Measurements from ENCODE around the gene RPS6KL1. TPM values are rescaled to one million over a fixed set of nuclear protein-coding genes. Genes with fewer than 3 reads are reported as not detected.

RPS6KL1 gene
- total RNA-seq, 1 donor from 2014 or later, result 10.8 TPM

DNA sequence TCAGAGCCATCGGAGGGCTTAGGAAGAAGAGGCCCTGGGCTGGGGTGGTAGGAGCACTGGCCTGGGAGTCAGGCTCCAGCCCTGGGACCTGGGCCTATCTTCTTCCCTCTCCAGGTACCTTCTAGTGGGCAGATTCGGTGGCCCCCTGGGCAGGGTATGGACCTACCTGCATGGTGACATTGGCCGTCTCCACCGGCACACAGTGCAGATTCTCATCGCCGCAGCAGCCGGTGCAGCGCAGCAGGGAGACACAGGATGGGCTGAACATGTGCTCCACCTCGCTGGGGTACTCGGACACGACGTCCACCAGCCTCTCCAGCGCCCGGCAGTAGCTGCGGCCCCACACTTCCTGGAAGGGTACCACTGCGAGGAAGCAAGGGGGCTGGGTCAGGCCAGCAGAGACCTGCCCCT lies 26.1 kb upstream of the RPS6KL1 start:
- Mint-ChIP-seq H3K4me3 (ENCODE audit: low read depth) (no peak overlapping the region), H3K36me3 (ENCODE audit: low read depth) (no peaks in the 10 kb centered on the region)
- DNase-seq (ENCODE audit: low spot score), result no peak

DNA sequence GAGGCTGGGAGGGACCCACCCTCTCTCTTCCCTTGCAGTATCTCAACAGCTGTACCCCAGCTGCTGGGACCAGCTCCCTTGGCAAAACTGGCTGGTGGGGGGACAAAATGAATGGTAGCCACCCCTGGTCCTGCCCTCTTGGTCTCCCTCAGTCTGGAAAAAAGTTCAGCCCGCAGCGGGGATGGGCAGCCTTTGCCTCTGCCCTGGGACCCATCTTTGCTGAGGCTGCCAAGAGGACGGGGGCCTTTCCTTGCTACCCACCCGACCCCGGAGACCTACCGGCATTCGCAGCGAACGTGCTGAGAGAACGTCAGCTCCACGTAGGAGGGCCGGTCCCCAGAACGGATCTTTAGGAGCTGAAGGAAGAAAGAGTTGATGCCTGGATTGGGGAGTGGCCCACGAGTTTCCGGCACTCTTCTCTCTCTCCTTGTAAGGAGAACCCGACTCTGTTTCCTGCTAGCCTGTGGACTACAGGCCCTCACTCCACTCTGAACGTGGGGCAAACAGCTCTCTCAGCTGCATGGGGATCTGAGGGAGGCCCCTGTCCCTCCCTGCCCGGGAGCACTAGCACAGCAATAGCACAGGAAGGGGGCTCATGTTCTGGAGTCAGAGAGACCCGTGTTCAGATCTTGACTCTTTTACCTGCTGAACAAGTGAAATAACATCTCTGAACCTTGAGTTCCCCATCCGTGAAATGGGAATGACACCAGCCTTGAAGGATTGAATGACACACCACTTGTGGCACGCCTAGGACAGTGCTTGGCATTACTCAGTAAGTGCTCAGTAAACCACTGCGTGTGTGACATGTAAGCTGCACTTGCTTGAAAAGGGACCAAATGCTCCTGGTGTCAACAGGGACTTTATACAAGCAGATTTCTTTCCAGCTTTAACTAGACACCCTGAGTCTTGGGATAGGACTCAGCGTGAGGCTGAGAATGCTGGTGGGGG lies 25.4 kb upstream of the RPS6KL1 start:
- peaks cover 6% of the 10 kb centered on the region for H3K4me1 Mint-ChIP-seq (ENCODE audit: low read depth)
- intact Hi-C loops (cut with micrococcal nuclease), result loop anchor here (5.0 to 10.0 kb wide), 2 partner anchors 54 to 356 kb away; partner anchors contain the start of gene EIF2B2
- no peak overlapping the region for H3K4me3 Mint-ChIP-seq (ENCODE audit: low read depth)
- H3K27me3 Mint-ChIP-seq (ENCODE audit: low read depth), result no peaks in the 10 kb centered on the region
- no peak overlapping the region for H3K27ac Mint-ChIP-seq
- H3K9me3 Mint-ChIP-seq, result no peaks in the 10 kb centered on the region
- no peaks in the 10 kb centered on the region for H3K36me3 Mint-ChIP-seq (ENCODE audit: low read depth)
- no peak for DNase-seq (ENCODE audit: low spot score)

More for the DNA sequence above, 26.1 kb upstream of the RPS6KL1 start:
- Mint-ChIP-seq H3K9me3 (no peaks in the 10 kb centered on the region), H3K27me3 (ENCODE audit: low read depth) (no peaks in the 10 kb centered on the region), H3K4me1 (ENCODE audit: low read depth) (peaks cover 6% of the 10 kb centered on the region), H3K27ac (no peak overlapping the region)
- intact Hi-C loops (cut with micrococcal nuclease), result loop anchor here (5.0 to 10.0 kb wide), 2 partner anchors 53 to 356 kb away; partner anchors contain the start of gene EIF2B2

DNA sequence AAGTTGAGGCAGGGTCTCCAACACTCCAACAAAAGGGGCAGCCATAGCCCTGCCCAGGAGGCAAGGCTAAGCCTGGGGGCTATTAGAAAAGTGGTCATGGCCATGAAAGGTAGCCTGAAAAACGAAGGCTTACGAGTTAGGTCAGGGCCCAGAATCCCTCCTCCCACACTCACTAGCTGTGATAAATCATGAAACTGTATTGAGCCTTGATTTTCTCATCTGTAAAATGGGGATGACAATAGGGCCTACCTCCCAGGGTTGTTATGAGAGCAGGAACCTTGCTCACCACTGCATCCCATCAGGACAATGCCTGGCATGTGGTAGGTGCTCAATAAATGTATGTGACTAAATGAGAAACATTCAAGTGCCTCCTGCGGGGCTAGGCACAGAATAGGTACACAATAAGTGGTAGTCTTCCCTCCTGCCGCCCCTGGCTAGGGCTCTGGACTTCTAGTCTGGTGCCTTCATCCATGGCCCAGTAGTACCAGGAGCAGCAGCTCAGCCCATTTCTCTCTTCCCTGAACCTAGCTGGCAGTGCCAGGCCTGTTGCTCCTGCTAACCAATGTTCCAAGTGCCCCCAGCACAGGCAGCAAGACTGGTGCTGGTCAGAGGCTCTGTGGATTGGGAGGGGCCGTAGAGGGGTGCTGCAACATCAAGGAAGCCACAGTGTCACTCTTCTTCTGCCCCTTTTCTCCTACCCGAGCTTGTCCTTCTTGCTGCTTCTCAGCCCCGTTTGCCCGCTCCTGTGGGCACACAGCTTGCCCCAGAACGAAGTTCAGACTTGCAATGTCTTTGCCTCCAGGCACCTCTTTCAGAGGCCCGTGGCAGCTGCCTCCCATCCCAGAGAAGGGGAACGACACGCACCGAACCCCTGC lies 24.5 kb upstream of the RPS6KL1 start:
- peaks cover 11% of the 10 kb centered on the region for H3K4me1 Mint-ChIP-seq (ENCODE audit: low read depth)
- H3K9me3 Mint-ChIP-seq, result no peaks in the 10 kb centered on the region
- H3K36me3 Mint-ChIP-seq (ENCODE audit: low read depth), result no peaks in the 10 kb centered on the region
- no peak overlapping the region for H3K27ac Mint-ChIP-seq
- intact Hi-C loops (cut with micrococcal nuclease), result loop anchor here (5.0 to 10.0 kb wide), 2 partner anchors 55 to 357 kb away; partner anchors contain the start of gene EIF2B2
- no peak overlapping the region for H3K4me3 Mint-ChIP-seq (ENCODE audit: low read depth)
- no peak for DNase-seq (ENCODE audit: low spot score)
- H3K27me3 Mint-ChIP-seq (ENCODE audit: low read depth), result no peaks in the 10 kb centered on the region

DNA sequence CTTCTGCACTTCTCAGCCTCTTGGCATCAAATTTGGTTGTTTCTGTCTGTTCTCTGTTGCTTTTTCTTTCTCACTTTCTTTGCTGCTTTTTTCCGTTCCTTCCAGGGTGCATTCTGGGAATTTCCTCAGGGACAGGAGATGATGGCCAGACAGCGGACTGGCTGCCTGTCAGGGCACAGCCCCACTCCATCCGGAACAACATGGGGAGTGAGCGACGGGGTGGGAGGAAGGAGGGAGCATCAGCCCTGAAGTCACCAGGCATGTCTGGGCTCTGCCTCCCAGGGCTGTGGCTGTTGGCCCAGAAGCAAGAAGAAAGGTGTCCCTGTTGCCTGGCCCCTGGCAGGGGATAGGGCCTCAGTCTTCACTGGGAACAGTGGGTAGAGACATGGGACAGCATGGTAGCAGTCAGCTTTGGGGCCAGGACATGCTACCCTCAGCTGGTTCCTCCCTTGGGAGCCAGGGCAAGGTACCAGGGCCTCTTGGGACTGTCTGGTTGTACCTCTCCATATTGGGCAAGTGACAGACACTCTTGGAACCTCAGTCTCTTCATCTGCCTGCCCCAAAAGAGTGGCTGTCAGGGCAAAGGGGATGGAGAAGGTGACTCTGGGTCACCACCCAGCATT lies 23.7 kb upstream of the RPS6KL1 start:
- no peak for DNase-seq (ENCODE audit: low spot score)
- intact Hi-C loops (cut with micrococcal nuclease), result loop anchor here (5.0 to 10.0 kb wide), 2 partner anchors 56 to 358 kb away; partner anchors contain the start of gene EIF2B2
- Mint-ChIP-seq H3K4me1 (ENCODE audit: low read depth) (peaks cover 16% of the 10 kb centered on the region), H3K27me3 (ENCODE audit: low read depth) (no peaks in the 10 kb centered on the region), H3K9me3 (no peaks in the 10 kb centered on the region), H3K36me3 (ENCODE audit: low read depth) (no peaks in the 10 kb centered on the region), H3K4me3 (ENCODE audit: low read depth) (no peak overlapping the region), H3K27ac (no peak overlapping the region)

DNA sequence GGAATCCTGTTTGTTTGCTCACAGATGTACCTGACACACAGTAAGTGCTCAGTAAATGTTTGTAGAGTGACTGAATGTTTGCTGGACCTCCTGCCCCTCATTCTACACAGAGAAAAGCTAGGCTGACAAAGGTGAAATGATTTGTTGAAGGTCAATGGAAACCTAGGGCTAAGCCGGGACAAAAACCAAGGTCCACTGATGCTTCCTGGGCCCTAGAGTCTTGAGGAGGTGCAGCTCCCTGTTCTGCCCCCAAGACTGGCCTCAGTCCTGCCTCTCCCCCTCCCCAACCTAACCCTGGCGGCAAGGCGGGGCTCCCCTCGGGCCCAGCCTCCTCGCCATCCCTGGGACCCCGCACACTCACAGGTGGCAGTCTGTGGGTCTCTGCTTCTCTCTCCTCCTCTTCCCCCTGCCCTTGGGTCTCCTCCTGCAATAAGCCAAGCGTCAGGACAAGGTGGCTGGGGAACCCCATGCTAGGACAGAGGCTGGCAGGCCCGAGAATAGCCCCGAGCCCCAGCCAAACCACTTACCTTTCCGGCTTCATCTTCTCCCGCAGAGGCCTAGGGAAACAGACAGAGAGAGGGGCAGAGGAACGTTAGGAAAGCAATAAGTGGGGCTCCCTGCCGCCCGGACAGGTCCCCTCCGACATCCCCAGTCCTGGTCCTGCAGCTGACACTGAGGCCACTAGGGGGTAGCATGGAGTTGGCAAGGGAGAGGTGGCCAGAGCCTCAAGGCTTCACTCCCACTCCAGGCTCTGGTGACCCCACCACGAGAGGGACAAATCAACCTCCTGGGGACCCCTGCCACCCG lies 23.0 kb upstream of the RPS6KL1 start:
- H3K4me1 Mint-ChIP-seq (ENCODE audit: low read depth), result peaks cover 23% of the 10 kb centered on the region
- H3K27me3 Mint-ChIP-seq (ENCODE audit: low read depth), result no peaks in the 10 kb centered on the region
- intact Hi-C loops (cut with micrococcal nuclease), result loop anchor here (1.0 to 10.0 kb wide), 3 partner anchors 56 to 359 kb away; partner anchors contain the start of gene EIF2B2
- H3K27ac Mint-ChIP-seq, result no peak overlapping the region
- DNase-seq (ENCODE audit: low spot score), result peak; percentile 63
- H3K36me3 Mint-ChIP-seq (ENCODE audit: low read depth), result no peaks in the 10 kb centered on the region
- no peak overlapping the region for H3K4me3 Mint-ChIP-seq (ENCODE audit: low read depth)
- no peaks in the 10 kb centered on the region for H3K9me3 Mint-ChIP-seq

DNA sequence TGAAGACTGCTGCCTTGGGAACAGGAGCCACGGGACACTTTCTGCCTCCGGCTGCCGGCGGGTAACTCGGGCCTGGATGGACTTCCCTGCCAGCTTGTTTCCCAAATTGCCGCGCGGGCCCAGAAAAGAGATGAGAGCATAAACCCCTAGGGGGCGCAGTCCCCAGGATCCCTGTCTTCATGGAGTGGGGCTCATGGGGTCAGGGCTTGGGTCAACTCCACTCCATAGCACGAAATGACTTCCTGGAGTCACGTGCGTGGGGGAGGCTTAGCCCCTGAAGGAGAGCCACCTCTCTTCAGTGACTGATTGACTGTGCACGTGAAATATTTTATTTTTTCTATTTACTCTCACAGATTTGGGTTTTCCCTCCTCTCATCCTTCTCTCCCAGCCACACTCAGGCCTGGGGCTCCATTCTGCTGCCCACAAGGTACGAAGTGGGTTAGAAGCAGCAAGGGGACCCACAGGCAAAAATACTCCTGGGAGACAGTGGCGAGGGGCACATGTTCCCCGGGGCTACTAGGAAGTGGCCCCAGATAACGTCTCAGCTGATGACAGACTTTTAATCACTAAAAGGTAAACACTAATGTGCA lies 22.3 kb upstream of the RPS6KL1 start:
- no peak for DNase-seq (ENCODE audit: low spot score)
- Mint-ChIP-seq H3K4me1 (ENCODE audit: low read depth) (peaks cover 25% of the 10 kb centered on the region), H3K36me3 (ENCODE audit: low read depth) (no peaks in the 10 kb centered on the region), H3K27ac (no peak overlapping the region), H3K4me3 (ENCODE audit: low read depth) (no peak overlapping the region), H3K9me3 (no peaks in the 10 kb centered on the region), H3K27me3 (ENCODE audit: low read depth) (no peaks in the 10 kb centered on the region)
- intact Hi-C loops (cut with micrococcal nuclease), result loop anchor here (1.0 to 10.0 kb wide), 3 partner anchors 57 to 359 kb away; partner anchors contain the start of gene EIF2B2

DNA sequence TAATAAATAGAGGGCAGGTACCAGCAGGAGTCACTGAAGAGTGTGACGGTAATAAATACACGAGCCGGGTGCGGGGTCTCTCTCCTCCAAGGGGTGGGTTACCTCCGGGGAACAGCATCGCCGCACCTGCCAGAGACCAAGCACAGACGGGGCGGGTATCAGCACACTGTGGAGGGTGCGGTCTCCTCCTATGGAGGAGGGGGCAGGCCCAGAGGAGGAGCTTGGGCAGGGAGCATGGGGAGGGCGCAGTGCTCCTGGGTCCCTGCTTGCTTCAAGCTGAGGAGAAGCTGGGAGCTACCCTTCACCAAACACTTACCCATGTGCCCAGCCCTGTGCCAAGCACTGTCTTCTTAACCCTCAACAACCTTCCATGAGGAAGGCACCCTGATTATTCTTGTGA lies 19.5 kb upstream of the RPS6KL1 start:
- Mint-ChIP-seq H3K4me3 (ENCODE audit: low read depth) (peak overlapping the region; percentile 41), H3K27me3 (ENCODE audit: low read depth) (no peaks in the 10 kb centered on the region), H3K9me3 (peaks cover 3% of the 10 kb centered on the region), H3K36me3 (ENCODE audit: low read depth) (no peaks in the 10 kb centered on the region), H3K27ac (peak overlapping the region; percentile 47), H3K4me1 (ENCODE audit: low read depth) (peaks cover 33% of the 10 kb centered on the region)
- DNase-seq (ENCODE audit: low spot score), result no peak
- intact Hi-C loops (cut with micrococcal nuclease), result loop anchor here (10.0 kb wide), 1 partner anchor 362 kb away; no protein-coding TSS in a partner anchor

DNA sequence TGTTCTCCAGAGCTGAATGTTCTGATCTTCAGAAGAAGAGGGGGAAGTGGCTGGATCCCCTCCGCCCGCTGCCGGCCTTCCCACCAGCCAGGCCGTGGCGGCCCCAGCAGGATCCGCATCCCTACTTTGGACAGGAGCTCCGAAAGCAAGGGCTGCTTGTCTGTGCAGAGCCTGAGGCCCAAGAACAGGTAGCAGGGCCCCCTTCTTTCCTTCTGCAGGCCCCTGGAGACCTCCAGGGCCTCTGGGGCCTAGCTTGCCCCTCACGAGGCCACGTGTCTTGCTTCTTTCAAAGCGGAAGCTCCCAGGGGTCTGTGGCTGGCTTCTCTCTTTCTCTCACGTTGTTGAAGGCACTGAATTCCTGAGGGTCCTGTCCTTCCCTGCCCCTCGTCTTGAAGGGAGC lies 19.1 kb upstream of the RPS6KL1 start:
- H3K4me3 Mint-ChIP-seq (ENCODE audit: low read depth), result peak overlapping the region; percentile 73
- peaks cover 3% of the 10 kb centered on the region for H3K9me3 Mint-ChIP-seq
- intact Hi-C loops (cut with micrococcal nuclease), result loop anchor here (10.0 kb wide), 1 partner anchor 363 kb away; no protein-coding TSS in a partner anchor
- H3K27me3 Mint-ChIP-seq (ENCODE audit: low read depth), result no peaks in the 10 kb centered on the region
- H3K36me3 Mint-ChIP-seq (ENCODE audit: low read depth), result no peaks in the 10 kb centered on the region
- DNase-seq (ENCODE audit: low spot score), result no peak
- peak overlapping the region; percentile 90 for H3K27ac Mint-ChIP-seq
- peaks cover 34% of the 10 kb centered on the region for H3K4me1 Mint-ChIP-seq (ENCODE audit: low read depth)

DNA sequence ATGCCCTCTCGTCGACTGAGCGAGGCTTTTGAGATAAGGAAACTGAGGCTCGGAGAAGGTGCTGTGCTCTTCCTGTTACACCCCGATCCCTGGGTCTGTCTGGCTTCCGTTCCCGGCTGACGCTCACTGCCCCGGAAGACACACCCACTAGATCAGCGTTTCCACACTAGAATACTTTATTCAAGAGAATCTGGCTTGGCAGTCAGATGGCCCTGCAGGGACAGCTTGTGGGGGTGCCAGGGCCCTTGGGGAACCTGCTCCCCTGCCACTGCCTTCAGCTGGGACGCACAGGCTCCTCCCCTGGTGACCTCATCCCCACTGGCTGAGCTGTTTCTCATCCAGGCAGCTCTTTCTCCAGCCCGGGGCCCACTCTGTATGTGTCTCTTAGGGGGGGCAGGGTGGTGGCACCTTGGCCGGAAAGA lies 18.6 kb upstream of the RPS6KL1 start:
- Mint-ChIP-seq H3K36me3 (ENCODE audit: low read depth) (no peaks in the 10 kb centered on the region), H3K4me3 (ENCODE audit: low read depth) (peak overlapping the region; percentile 73), H3K4me1 (ENCODE audit: low read depth) (peaks cover 37% of the 10 kb centered on the region), H3K9me3 (peaks cover 3% of the 10 kb centered on the region), H3K27ac (peak overlapping the region; percentile 90), H3K27me3 (ENCODE audit: low read depth) (no peaks in the 10 kb centered on the region)
- intact Hi-C loops (cut with micrococcal nuclease), result loop anchor here (10.0 kb wide), 1 partner anchor 363 kb away; no protein-coding TSS in a partner anchor
- DNase-seq (ENCODE audit: low spot score), result peak; percentile 45

DNA sequence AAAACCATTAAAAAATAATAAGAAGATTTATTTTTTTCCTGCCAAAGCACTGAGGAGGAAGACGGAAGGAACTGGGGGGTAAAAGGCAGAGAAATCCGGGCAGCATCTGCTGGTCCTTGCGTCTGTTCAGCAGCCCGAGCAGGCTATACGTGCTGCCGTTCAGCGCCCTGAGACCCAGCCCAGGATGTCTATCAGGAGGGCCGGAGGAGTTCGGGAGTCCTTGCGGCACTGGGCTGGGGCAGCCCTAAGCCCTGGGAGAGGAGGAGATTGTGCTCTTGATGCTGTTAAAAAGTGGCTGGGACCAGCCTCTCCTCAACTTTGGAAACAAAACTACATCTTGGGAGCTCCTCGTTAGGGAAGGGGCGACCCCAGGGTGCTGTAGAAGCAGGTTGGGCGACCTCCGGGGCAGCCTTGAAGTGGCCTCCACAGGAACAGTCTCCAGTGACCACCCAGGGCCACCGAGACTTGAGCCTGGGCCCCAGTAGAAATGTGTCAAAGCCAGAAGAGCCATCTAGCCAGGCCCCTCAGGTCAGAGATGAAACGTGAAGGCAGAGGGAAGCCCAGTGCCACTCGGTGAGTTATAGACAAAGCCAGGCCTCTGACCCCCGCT lies 18.0 kb upstream of the RPS6KL1 start:
- Mint-ChIP-seq H3K4me3 (ENCODE audit: low read depth) (peak overlapping the region; percentile 73), H3K9me3 (peaks cover 3% of the 10 kb centered on the region), H3K27ac (peak overlapping the region; percentile 90), H3K4me1 (ENCODE audit: low read depth) (peaks cover 31% of the 10 kb centered on the region), H3K27me3 (ENCODE audit: low read depth) (no peaks in the 10 kb centered on the region), H3K36me3 (ENCODE audit: low read depth) (no peaks in the 10 kb centered on the region)
- DNase-seq (ENCODE audit: low spot score), result no peak
- intact Hi-C loops (cut with micrococcal nuclease), result loop anchor here (10.0 kb wide), 1 partner anchor 364 kb away; no protein-coding TSS in a partner anchor
